ENCODE results near the gene TMEM187.

The TMEM187 gene

GRCh38 chrX:154006947-154007346, 34.4 kb downstream of the TMEM187 start:
- no peak for DNase-seq

- DNase-seq = no peak
These were observed 36.0 kb downstream of the TMEM187 start for GRCh38 chrX:154008521-154008920.

GRCh38 chrX:154010330-154011087, 38.0 kb downstream of the TMEM187 start:
- no peak for DNase-seq

DNA sequence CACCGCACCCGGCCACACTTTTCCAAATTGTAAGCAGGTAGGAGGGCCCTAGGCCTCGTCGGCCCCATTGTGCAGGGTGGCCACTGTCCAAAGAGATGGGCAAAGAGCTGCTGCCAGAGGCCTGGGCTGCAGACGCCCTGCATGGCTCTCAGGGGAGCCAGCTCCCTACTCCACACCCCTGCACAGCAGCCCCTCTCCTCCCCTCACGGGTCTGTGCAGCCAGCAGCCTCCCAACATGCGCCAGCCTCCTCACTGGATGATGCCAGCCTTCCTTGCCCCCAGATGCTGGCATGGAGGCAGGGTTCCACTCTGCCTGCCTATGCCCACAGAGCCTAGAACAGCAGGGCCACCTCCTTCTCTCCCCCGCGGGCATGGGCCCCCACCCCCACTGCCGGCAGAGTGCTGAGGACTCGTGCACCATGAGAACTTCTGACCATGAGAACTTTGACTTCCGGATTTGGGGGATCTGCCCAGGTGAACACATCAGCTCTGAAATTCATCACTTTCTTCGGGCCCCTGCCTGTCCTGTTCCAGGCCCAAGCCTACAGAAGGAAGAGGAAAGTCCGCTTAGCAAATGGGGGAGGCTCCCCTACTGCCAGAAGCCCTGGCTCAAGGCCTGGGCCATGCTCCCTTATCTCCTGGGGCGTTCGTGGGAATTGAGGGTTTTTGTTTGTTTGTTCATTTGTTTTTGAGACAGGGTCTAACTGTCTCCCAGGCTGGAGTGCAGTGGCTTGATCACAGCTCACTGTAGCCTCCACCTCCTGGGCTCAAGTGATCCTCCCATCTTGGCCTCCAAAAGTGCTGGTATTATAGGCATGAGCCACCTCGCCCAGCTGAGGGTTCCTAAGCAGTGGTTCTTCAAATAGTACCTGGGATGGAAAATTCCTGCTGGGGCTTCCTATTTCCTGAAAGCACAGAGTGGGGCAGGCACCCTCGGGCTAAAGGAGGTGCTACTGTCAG, 39.1 kb downstream of the TMEM187 start:
- no peak for DNase-seq

GRCh38 chrX:154012336-154012991, 39.9 kb downstream of the TMEM187 start:
- no peak for DNase-seq

GRCh38 chrX:154013001-154013421, 40.5 kb downstream of the TMEM187 start:
- no peak for DNase-seq

DNA sequence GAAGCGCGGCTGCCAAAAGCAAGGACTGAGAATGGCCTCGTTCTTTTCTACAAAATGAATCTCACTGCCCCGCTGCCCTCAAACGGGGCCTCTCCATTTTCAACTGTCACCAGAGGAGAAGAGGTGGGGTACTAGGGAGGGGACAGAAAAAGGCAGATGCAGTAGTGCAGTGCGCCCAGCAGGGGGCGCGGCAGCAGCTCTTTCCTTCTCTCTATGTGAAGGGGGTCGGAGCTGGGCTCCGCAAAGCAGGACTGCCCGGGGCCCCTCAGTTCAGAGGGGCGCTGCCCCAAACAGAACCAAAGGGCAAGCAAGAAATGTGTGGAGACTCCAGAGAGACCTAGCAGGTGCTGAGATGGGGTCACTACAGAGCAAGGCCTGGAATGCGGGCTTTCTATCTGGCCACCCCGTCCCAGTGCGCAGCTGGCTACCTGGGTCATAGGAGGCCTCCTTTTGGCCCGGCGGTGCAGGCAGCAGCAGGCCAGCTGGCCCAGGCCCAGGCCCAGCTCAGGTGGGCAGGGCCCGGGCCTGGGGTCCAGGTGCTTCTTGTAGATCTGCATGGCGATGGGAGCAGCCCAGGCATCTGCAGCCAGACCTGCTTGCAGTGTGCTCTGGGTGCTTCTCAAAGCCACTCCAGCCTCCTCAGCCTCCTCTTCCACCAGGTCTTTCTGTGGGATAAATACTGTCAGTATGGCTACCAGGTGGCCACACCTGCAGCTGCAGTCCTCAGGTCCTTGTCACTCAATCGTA, 41.2 kb downstream of the TMEM187 start:
- peak; percentile 48 to 54 for DNase-seq

GRCh38 chrX:154014429-154015380, 42.2 kb downstream of the TMEM187 start:
- no peak for DNase-seq

DNA sequence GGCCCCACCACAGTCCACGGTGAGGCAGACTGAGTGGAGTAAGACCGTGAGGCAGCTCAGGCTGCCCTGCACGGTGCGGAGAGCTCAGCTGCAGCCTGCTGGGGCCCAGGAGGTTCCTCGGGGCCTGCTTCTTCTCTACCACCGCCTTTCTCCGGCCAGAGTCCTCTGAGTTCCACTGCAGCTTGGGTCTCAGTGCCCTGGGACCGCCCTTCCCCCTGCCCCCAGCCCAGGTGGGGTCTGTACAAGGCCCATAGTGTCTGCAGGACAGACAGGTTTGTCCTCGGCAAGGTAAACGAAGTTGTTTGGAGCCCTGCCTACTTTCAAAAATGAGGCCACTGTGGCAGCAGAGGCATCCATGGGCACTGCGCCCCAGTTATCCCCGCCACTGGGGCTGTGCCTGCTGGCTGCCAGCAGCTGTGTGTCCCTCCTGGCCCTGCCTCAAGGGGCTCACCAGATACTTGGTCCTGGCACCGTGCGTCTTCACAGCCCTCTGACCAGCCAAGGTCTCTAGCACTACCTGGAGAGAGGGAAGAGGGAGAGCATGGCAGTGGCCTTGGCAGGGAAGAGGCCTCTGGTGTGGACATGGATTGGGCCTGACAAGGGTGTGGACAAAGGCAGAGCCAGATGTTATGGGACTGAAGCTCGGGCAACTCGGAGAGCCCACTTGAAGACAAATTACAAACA, 43.2 kb downstream of the TMEM187 start:
- DNase-seq = no peak

- DNase-seq = no peak
These were observed 44.0 kb downstream of the TMEM187 start for GRCh38 chrX:154016366-154017076.

DNA sequence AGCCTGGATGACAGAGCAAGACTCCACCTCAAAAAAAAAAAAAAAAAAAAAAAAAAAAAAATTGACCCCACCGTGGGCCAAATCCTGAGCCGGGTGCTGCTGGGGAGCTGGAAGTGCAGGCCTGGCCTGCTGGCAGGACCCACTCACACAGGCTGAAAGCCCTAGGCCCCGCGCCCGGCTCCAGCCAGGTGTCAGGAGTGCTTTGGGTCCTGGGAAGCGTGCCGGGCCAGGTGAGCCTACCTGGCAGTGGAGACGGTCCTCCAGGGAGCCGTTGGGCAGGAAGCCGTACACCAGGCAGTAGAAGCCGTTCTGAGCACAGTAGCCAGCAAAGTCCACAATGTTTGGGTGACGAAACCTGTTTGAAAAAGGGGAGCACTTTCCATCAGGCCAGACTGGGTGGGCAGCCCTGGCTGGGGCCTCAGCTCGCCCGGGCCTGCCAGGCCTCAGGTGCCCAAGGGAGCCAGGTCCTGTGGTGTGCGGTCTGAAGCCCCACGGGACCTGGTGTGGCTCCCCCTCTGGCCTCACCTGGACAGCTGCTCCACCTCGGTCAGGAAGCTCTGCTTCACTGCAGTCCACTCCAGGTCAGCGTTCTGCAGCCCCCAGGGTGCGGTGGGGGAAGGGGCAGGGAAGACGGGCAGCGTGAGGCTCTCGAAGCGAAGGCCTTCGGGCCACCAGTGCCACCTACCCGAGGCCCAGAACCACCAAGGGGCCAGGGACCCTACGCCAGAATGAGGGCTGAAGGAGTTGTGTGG, 45.4 kb downstream of the TMEM187 start:
- no peak for DNase-seq

GRCh38 chrX:154018518-154019060, 46.0 kb downstream of the TMEM187 start:
- no peak for DNase-seq

DNA sequence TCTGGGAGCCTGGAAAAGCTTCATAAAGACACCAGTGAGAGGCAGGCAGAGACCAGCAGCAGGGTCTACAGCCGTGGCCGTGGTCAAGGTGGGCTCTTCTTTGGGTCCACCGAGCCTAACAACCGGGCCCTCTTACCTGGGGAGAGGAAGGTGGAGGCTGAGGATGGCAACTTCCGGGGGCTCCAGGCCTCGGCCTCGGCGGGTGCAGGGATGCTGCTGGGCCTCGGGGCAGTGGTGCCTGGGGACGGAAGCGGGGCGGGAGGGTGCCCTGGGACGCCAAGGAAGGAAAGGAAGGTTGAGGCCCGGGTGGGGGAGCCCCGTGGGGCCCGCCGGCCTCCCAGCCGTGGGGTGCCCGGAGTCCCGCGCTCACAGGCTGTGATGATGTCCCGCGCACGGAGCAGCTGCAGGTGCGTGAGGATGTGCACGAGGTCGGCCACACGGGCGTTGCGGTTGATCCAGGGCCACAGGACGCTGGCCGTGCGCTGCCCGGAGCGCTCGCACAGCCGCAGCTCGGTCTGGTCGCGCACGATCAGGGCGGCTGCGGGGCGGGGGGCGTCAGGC, 46.6 kb downstream of the TMEM187 start:
- DNase-seq = peak; percentile 34

GRCh38 chrX:154019633-154020528, 47.3 kb downstream of the TMEM187 start, which contains the start of gene IRAK1:
Gene IRAK1, minus strand, starts transcription at chrX:154019902. Its CDS starts 90 bp downstream, at chrX:154019812.
- peak; percentile 59 to 63 for DNase-seq

DNA sequence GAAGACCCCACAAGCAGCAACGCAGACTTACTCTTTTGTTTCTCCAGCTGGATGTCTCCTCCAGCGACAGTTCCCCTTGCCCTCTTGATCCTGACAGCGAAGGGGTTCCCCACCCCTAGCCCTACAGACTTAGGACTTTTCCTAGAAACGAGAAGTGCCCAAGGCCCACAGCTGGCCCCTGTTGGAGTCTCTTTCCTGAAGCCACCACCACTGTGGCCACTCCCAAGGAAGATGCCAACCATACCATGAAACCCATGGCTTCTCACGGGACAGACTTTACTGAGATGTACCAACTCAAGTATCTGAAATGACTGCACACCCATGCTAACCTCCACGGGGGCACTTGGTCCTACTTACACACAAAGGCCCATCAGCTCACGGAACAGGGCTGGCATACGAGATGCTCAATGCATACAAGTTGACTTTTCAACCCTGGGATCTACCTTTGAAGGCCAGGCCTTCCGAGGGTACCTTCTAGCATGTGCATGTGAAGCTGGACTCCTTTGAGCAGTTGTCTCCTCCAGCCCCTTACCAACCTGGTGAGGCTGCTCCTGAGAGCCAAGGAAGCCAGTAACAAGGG, 48.1 kb downstream of the TMEM187 start:
- DNase-seq = peak in 1 of 2 donors; percentile 13

GRCh38 chrX:154021131-154021611, 48.6 kb downstream of the TMEM187 start:
- DNase-seq = peak; percentile 26 to 41

- no peak for DNase-seq
These were observed 49.6 kb downstream of the TMEM187 start for GRCh38 chrX:154022108-154022507.
